ENCODE measurements around the gene VEZT.

VEZT gene

GRCh38 chr12:95184121-95184520, 33.5 kb upstream of the VEZT start:
- no peak for TF ChIP-seq CTCF (conservative IDR thresholded peaks at IDR 0.05; ENCODE audit: low read length)
- no peak for TF ChIP-seq EZH2phosphoT487 (IDR thresholded peaks at IDR 0.05; ENCODE audit: borderline replicate concordance)
- Histone ChIP-seq H3K4me3 (ENCODE audit: low read length, poor library complexity, severe bottlenecking) (no peak overlapping the region), H3K79me2 (ENCODE audit: insufficient read depth, low read length) (no peaks in the 10 kb centered on the region), H3K36me3 (ENCODE audit: insufficient read depth, low read length) (no peaks in the 10 kb centered on the region), H3F3A (ENCODE audit: low read depth) (no peaks in the 10 kb centered on the region), H3K9me3 (ENCODE audit: insufficient read depth, low read depth, low read length) (no peaks in the 10 kb centered on the region), H3K4me1 (ENCODE audit: insufficient read depth, low read length, poor library complexity, severe bottlenecking) (no peaks in the 10 kb centered on the region), H4K20me1 (ENCODE audit: insufficient read depth, low read length, poor library complexity, severe bottlenecking) (no peaks in the 10 kb centered on the region), H3K9me2 (replicated peaks; ENCODE audit: low read depth, low read length) (no peaks in the 10 kb centered on the region), H2AFZ (ENCODE audit: low read length) (no peak overlapping the region), H3K9ac (ENCODE audit: low read depth, low read length, poor library complexity, severe bottlenecking) (no peak overlapping the region), H3K4me2 (ENCODE audit: low read depth, low read length, poor library complexity, severe bottlenecking) (no peak overlapping the region), H3K27me3 (ENCODE audit: insufficient read depth, low read length, poor library complexity, severe bottlenecking) (no peaks in the 10 kb centered on the region)

- Histone ChIP-seq H3F3A (ENCODE audit: low read depth) (no peaks in the 10 kb centered on the region), H2AFZ (ENCODE audit: low read length) (no peak overlapping the region), H3K36me3 (ENCODE audit: insufficient read depth, low read length) (no peaks in the 10 kb centered on the region), H3K9ac (ENCODE audit: low read depth, low read length, poor library complexity, severe bottlenecking) (no peak overlapping the region), H4K20me1 (ENCODE audit: insufficient read depth, low read length, poor library complexity, severe bottlenecking) (no peaks in the 10 kb centered on the region), H3K27me3 (ENCODE audit: insufficient read depth, low read length, poor library complexity, severe bottlenecking) (no peaks in the 10 kb centered on the region), H3K4me1 (ENCODE audit: insufficient read depth, low read length, poor library complexity, severe bottlenecking) (no peaks in the 10 kb centered on the region), H3K9me2 (replicated peaks; ENCODE audit: low read depth, low read length) (no peaks in the 10 kb centered on the region), H3K79me2 (ENCODE audit: insufficient read depth, low read length) (no peaks in the 10 kb centered on the region), H3K4me3 (ENCODE audit: low read length, poor library complexity, severe bottlenecking) (no peak overlapping the region), H3K9me3 (ENCODE audit: insufficient read depth, low read depth, low read length) (no peaks in the 10 kb centered on the region), H3K4me2 (ENCODE audit: low read depth, low read length, poor library complexity, severe bottlenecking) (no peak overlapping the region)
- no peak for TF ChIP-seq CTCF (conservative IDR thresholded peaks at IDR 0.05; ENCODE audit: low read length)
- no peak for TF ChIP-seq EZH2phosphoT487 (IDR thresholded peaks at IDR 0.05; ENCODE audit: borderline replicate concordance)
Measured at GRCh38 chr12:95185072-95185471, 32.5 kb upstream of the VEZT start.

- Histone ChIP-seq H3K4me3 (ENCODE audit: low read length, poor library complexity, severe bottlenecking) (no peak overlapping the region), H3K27me3 (ENCODE audit: insufficient read depth, low read length, poor library complexity, severe bottlenecking) (no peaks in the 10 kb centered on the region), H3K4me1 (ENCODE audit: insufficient read depth, low read length, poor library complexity, severe bottlenecking) (no peaks in the 10 kb centered on the region), H4K20me1 (ENCODE audit: insufficient read depth, low read length, poor library complexity, severe bottlenecking) (no peaks in the 10 kb centered on the region), H3F3A (ENCODE audit: low read depth) (no peaks in the 10 kb centered on the region), H3K9me3 (ENCODE audit: insufficient read depth, low read depth, low read length) (no peaks in the 10 kb centered on the region), H3K4me2 (ENCODE audit: low read depth, low read length, poor library complexity, severe bottlenecking) (no peak overlapping the region), H3K36me3 (ENCODE audit: insufficient read depth, low read length) (no peaks in the 10 kb centered on the region), H2AFZ (ENCODE audit: low read length) (no peak overlapping the region), H3K79me2 (ENCODE audit: insufficient read depth, low read length) (no peaks in the 10 kb centered on the region), H3K9ac (ENCODE audit: low read depth, low read length, poor library complexity, severe bottlenecking) (no peak overlapping the region), H3K9me2 (replicated peaks; ENCODE audit: low read depth, low read length) (no peaks in the 10 kb centered on the region)
- TF ChIP-seq CTCF (conservative IDR thresholded peaks at IDR 0.05; ENCODE audit: low read length) = no peak
- no peak for TF ChIP-seq EZH2phosphoT487 (IDR thresholded peaks at IDR 0.05; ENCODE audit: borderline replicate concordance)
Measured at GRCh38 chr12:95185854-95186253, 31.8 kb upstream of the VEZT start.
